Measurements from ENCODE around the gene PTPRN2.

DNA sequence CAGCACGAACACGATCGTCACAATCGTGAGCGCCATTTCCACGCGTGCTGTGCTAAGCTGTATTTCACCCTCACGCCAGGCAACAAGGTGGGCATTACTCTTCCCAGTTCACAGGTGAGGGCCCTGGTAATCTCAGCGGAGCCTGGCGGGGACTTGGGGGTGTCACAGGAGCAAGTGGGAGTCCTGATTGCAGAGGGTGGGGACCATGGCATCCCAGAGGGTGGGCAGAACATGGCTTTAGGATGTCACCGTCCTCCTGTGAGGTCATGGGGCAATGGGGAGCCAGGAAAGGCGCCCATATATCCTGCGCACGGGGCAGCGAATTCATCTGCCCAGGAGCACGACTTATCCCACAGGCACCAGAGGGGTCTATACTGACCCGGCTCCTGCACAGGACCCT, 761.1 kb downstream of the PTPRN2 start:
- TF ChIP-seq, protein P1, sequence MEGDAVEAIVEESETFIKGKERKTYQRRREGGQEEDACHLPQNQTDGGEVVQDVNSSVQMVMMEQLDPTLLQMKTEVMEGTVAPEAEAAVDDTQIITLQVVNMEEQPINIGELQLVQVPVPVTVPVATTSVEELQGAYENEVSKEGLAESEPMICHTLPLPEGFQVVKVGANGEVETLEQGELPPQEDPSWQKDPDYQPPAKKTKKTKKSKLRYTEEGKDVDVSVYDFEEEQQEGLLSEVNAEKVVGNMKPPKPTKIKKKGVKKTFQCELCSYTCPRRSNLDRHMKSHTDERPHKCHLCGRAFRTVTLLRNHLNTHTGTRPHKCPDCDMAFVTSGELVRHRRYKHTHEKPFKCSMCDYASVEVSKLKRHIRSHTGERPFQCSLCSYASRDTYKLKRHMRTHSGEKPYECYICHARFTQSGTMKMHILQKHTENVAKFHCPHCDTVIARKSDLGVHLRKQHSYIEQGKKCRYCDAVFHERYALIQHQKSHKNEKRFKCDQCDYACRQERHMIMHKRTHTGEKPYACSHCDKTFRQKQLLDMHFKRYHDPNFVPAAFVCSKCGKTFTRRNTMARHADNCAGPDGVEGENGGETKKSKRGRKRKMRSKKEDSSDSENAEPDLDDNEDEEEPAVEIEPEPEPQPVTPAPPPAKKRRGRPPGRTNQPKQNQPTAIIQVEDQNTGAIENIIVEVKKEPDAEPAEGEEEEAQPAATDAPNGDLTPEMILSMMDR (IDR thresholded peaks at IDR 0.05): no peak
- no peak for TF ChIP-seq POLR2A (IDR thresholded peaks at IDR 0.05)
